HepG2 (cell line): ENCODE data around the gene TNFAIP2. TPM values are rescaled to one million over a fixed set of nuclear protein-coding genes. Genes with fewer than 3 reads are reported as not detected.
A peak's percentile ranks its signal among the peaks of the same experiment; 100 is the strongest.

Experiments used
- GTF3A ChIP-seq: sonication (generic); formaldehyde crosslinking; conservative IDR thresholded peaks from 2 replicates; pipeline ENCODE4 v1.4.0; 2020; ENCODE audit warnings: mild to moderate bottlenecking, missing genetic modification reagents
- KLF16 ChIP-seq, 2 experiments: sonication (generic) in 1 of 2; formaldehyde crosslinking in 1 of 2; IDR thresholded peaks; 2 replicates each; pipeline versions ENCODE4 v1.6.1 to v1.8.0; 2016 to 2023; ENCODE audit warnings: missing genetic modification reagents in 2 of 2, missing compliant biosample characterization in 1 of 2
- KLF6 ChIP-seq: IDR thresholded peaks from 2 replicates; pipeline ENCODE4 v1.8.0; 2016; ENCODE audit warnings: missing biosample characterization, missing genetic modification reagents
- MBD4 ChIP-seq: IDR thresholded peaks from 2 replicates; pipeline ENCODE4 v1.6.1; 2012; ENCODE audit warnings: low read length, inconsistent platforms, borderline replicate concordance
- PCBP1 ChIP-seq: fragments of 200-400 bp; formaldehyde crosslinking; IDR thresholded peaks from 2 replicates; pipeline ENCODE4 v1.6.1; 2017; ENCODE audit warnings: mild to moderate bottlenecking, low read depth, low read length, borderline replicate concordance
- PHF20 ChIP-seq: sonication (generic); formaldehyde crosslinking; IDR thresholded peaks from 2 replicates; pipeline ENCODE4 v1.5.0; 2020; ENCODE audit warnings: mild to moderate bottlenecking, missing genetic modification reagents
- SSRP1 ChIP-seq: IDR thresholded peaks from 2 replicates; pipeline ENCODE4 v1.6.1; 2016; ENCODE audit warnings: control low read depth
- SUZ12 ChIP-seq: fragments of 150-350 bp; IDR thresholded peaks from 2 replicates; pipeline ENCODE4 v1.6.1; 2014; ENCODE audit warnings: low read depth, low read length
- ZBTB14 ChIP-seq: sonication (generic); formaldehyde crosslinking; IDR thresholded peaks from 2 replicates; pipeline ENCODE4 v1.4.0; 2020; ENCODE audit warnings: missing genetic modification reagents
- ZGPAT ChIP-seq: IDR thresholded peaks from 2 replicates; pipeline ENCODE4 v1.6.1; 2016; ENCODE audit warnings: mild to moderate bottlenecking
- ZNF225 ChIP-seq: sonication (generic); formaldehyde crosslinking; IDR thresholded peaks from 2 replicates; pipeline ENCODE4 v1.4.0; 2020; ENCODE audit warnings: mild to moderate bottlenecking, missing genetic modification reagents
- ZNF281 ChIP-seq: sonication (generic); formaldehyde crosslinking; IDR thresholded peaks from 2 replicates; pipeline ENCODE4 v1.4.0; 2020; ENCODE audit warnings: missing genetic modification reagents, borderline replicate concordance
- ZNF282 ChIP-seq: fragments of 450-650 bp; IDR thresholded peaks from 2 replicates; pipeline ENCODE4 v1.6.1; 2018; ENCODE audit not compliant: partially characterized antibody
- ZNF30 ChIP-seq: sonication (generic); formaldehyde crosslinking; IDR thresholded peaks from 2 replicates; pipeline ENCODE4 v1.5.0; 2020; ENCODE audit warnings: mild to moderate bottlenecking, missing genetic modification reagents
- ZNF432 ChIP-seq: sonication (generic); formaldehyde crosslinking; IDR thresholded peaks from 2 replicates; pipeline ENCODE4 v1.5.0; 2020; ENCODE audit warnings: missing genetic modification reagents, mild to moderate bottlenecking, borderline replicate concordance
- ZNF496 ChIP-seq: sonication (generic); formaldehyde crosslinking; IDR thresholded peaks from 2 replicates; pipeline ENCODE4 v1.8.1; 2023; ENCODE audit warnings: mild to moderate bottlenecking, moderate library complexity, missing genetic modification reagents; ENCODE audit not compliant: insufficient replicate concordance
- ZNF550 ChIP-seq: sonication (generic); formaldehyde crosslinking; IDR thresholded peaks from 2 replicates; pipeline ENCODE4 v1.4.0; 2020; ENCODE audit warnings: mild to moderate bottlenecking, missing genetic modification reagents, borderline replicate concordance
- ZSCAN21 ChIP-seq: sonication (generic); formaldehyde crosslinking; IDR thresholded peaks from 2 replicates; pipeline ENCODE4 v1.8.0; 2022; ENCODE audit warnings: mild to moderate bottlenecking, missing genetic modification reagents, moderate library complexity, borderline replicate concordance
- polyA plus RNA-seq, 8 experiments: library from polyadenylated mRNA; depleted of rRNA in 3 of 8; stranded (reverse) in 7 of 8; unstranded in 1 of 8; fragments of >200 nt; fragmentation: Illumina TruSeq in 4 of 8; extraction: Trizol in 4 of 8; gene quantifications; 2 replicates each; pipeline versions ENCODE4 v1.2.1 to v1.2.3, GENCODE V29; 2011 to 2016; ENCODE audit warnings: low read depth in 4 of 8, missing spikeins in 1 of 8, mixed read lengths in 1 of 8; ENCODE audit not compliant: insufficient read depth in 1 of 8
- total RNA-seq, 5 experiments: library from RNA; depleted of rRNA; stranded (reverse); fragments of >200 nt; fragmentation: Illumina TruSeq; extraction: Trizol; gene quantifications; 2 replicates each; pipeline ENCODE4 v1.2.3, GENCODE V29; 2016; ENCODE audit warnings: low read depth in 1 of 5

Gene TNFAIP2
- total and polyA plus RNA-seq, 2 of the 13 experiments (the other 11 are each of a cell fraction or from before 2014, with no cell fraction given), result 0.46 to 1.5 TPM

DNA sequence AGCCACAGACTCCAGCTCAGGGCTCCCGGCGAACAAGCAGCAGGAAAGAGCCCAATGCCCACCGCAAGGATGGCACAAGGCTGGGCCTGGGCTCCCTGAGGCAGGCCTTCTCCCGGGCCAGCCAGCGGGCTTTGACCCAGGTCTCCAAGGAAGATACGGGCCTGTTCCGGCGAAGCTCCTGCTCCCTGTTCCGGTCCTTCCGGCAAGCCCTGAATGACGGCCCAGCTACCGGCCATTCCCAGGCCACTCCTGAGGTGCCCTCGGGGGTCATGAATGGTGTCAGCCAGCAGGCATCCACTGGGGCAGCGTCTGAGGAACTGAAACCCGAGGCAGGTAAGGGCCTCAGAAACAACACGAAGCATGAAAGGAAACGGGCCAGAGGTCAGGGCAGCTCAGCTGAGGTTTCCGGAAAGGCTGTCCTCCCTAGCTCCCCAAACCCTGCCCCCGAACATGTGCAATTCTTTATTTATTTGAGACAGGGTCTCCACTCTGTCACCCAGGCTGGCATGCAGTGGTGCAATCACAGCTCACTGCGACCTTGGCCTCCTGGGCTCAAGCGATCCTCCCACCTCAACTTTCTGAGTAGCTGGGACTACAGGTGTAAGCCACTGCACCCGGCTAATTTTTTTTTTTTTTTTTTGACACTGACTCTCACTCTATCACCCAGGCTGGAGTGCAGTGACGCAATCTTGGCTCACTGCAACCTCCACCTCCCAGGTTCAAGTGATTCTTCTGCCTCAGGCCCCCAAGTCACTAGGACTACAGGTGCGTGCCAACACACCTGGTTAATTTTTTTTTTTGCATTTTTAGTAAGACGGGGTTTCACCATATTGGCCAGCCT is 22.8 kb upstream of the TNFAIP2 start (continued):
- TF ChIP-seq ZNF550 (no peak), ZSCAN21 (CRISPR knock-in tag) (peak; percentile 96), ZNF432 (CRISPR knock-in tag) (no peak), ZNF30 (no peak; the same call in 1 of the 2 replicates), PCBP1 (no peak), ZNF225 (CRISPR knock-in tag) (0 out of 2 replicates have a peak, but pooled peaks have one; percentile 45), ZNF282 (no peak), MBD4 (no peak), SUZ12 (no peak), ZNF496 (CRISPR knock-in tag) (no peak), KLF6 (CRISPR knock-in tag) (peak; percentile 74), ZGPAT (CRISPR knock-in tag) (peak; percentile 94), PHF20 (CRISPR knock-in tag) (peak; percentile 73; the same call in 1 of the 2 replicates), ZNF281 (peak; percentile 83; the same call in 1 of the 2 replicates), GTF3A (CRISPR knock-in tag) (0 out of 2 replicates have a peak, but pooled peaks have one; percentile 59), SSRP1 (CRISPR knock-in tag) (0 out of 2 replicates have a peak, but pooled peaks have one; percentile 54), KLF16 (CRISPR knock-in tag; IDR thresholded peaks at IDR 0.05) (peak in 1 of 2 experiments; percentile 83; a peak in 2 of 4 replicates), ZBTB14 (CRISPR knock-in tag) (no peak)
